ENCODE results near the gene GNG8. TPM values are rescaled to one million over a fixed set of nuclear protein-coding genes. Genes with fewer than 3 reads are reported as not detected.

The GNG8 gene
- total RNA-seq, 4 donors from 2014 or later: not detected

DNA sequence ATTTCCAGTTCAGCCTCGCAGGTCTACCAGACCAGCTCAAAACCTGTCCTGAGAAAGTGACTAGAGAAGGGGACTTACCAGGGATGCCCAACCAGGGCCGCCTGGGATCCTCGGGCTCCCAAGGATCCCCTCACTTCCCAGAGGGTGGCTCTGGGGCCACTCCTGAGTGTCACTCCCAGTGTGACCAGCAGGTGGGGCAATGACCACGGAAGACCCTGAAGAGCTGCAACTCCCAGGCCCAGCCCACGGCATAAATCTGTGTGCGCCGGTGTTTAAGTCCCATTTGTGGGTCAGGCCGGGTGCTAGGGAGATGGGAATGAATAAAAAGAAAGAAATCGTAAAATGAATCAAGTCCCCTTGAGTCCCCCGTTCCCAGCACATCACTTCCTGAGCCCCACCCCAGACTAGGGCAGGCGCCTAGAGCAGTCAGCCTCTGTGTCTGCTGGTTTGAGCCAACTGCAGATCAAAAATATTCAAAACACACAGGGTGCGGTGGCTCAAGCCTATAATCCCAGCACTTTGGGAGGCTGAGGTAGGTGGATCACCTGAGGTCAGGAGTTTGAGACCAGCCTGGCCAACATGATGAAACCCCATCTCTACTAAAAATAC lies 21.8 kb downstream of the GNG8 start:
- no peak for TF ChIP-seq CTCF (IDR thresholded peaks at IDR 0.05; ENCODE audit: low read depth)

- TF ChIP-seq CTCF (IDR thresholded peaks at IDR 0.05; ENCODE audit: low read depth): no peak
These were observed 22.5 kb downstream of the GNG8 start for GRCh38 chr19:46613525-46613924.

DNA sequence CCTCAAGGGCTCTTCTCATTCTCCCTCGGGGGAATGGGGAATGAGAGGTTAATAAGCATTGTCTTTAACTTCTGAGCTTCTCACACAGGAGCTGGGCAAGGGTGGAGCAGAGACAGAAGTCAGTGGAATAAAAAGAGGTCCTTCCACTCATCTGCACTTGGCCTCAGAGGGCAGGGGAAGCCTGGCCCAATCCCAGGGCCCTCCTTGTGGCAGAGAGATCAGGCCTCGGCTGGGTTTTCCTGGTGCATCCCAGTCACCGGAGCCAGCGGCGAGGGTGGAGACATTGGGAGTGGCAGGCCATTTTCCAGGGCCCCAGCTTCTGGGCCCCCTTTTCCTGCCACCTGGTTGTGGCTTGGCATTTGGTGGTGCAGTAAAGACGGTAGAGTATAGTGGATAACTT lies 24.2 kb downstream of the GNG8 start:
- TF ChIP-seq CTCF (IDR thresholded peaks at IDR 0.05; ENCODE audit: low read depth): no peak

DNA sequence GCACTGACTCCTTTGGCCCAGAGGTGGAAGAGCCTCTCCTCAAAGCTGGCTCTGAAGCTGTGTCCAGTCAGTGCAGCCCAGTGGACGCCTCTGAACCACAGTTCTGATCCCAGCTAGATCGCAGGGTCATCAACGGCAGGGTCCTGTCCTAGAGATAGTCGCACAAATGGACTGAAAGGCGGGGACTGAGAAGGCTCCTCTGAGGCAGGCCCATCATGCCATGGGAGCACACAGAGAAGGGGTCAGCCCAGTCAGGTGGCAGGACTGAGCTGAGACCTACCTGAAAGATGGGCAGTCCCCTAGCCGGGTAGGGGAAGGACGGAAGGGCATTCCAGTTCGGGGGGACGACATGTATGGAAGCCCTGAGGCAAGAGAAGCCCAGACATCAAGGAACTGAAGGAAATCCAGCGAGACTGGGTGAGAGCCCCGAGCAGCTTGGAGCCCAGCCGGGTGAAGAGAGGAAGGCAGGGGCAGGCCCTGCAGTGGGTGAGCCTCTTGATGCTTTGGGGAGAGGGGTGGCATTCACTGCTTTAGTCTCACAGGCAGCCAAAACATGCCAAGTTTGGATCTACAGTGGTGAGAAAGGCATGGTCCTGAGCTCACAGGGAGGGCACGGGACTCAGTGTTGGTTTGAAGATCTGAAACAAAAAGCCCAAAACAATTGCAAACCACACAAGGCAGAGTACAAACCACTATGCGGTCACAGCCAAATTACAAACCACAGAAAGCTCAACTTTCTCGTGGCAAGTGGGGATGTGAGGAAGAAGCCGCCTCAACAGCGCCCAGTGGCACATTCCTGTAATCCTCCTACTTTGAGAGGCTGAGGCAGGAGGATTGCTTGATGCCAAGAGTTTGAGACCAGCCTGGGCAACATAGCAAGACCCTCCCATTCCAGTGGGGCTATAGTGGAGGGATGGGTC lies 24.9 kb downstream of the GNG8 start:
- no peak for TF ChIP-seq CTCF (IDR thresholded peaks at IDR 0.05; ENCODE audit: low read depth)

- no peak for TF ChIP-seq CTCF (IDR thresholded peaks at IDR 0.05; ENCODE audit: low read depth)
These were observed 25.6 kb downstream of the GNG8 start for GRCh38 chr19:46610413-46610775.

DNA sequence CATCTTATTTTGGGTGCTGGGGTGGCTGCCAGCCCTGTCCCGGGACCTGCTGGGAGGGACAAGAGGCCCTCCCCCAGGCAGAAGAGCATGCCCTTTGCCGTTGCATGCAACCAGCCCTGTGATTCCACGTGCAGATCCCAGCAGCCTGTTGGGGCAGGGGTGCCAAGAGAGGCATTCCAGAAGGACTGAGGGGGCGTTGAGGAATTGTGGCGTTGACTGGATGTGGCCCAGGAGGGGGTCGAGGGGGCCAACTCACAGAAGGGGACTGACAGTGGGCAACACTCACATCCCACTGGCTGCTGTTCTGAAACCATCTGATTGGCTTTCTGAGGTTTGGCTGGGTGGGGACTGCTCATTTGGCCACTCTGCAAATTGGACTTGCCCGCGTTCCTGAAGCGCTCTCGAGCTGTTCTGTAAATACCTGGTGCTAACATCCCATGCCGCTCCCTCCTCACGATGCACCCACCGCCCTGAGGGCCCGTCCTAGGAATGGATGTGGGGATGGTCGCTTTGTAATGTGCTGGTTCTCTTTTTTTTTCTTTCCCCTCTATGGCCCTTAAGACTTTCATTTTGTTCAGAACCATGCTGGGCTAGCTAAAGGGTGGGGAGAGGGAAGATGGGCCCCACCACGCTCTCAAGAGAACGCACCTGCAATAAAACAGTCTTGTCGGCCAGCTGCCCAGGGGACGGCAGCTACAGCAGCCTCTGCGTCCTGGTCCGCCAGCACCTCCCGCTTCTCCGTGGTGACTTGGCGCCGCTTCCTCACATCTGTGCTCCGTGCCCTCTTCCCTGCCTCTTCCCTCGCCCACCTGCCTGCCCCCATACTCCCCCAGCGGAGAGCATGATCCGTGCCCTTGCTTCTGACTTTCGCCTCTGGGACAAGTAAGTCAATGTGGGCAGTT lies 26.2 kb downstream of the GNG8 start:
- no peak for TF ChIP-seq CTCF (IDR thresholded peaks at IDR 0.05; ENCODE audit: low read depth)

Data from subcutaneous adipose tissue (tissue), 4 donors.